Measurements from ENCODE around the gene CASZ1.

DNA sequence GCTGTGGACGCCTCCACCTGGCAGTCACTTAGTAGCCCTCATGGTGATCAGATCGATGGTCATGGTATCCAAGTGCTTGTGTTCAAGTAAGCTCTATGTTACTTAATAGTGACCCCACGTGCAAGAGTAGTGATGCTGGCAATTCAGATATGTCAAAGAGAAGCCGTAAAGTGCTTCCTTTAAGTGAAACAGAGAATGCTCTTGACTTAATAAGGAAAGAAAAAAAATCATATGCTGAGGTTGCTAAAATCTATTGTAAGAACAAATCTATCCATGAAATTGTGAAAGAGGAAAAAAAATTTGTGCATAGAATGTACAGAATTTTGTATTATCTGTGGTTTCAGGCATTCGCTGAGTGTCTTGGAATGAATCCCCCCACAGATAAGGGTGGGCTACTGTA is 207.8 kb downstream of the CASZ1 start:
- TF ChIP-seq YY1 (IDR thresholded peaks at IDR 0.05; ENCODE audit: insufficient read depth, insufficient read length), result no peak
- no peak for TF ChIP-seq ZNF274 (IDR thresholded peaks at IDR 0.05; ENCODE audit: low read depth, low read length)
- no peak for TF ChIP-seq SUZ12 (IDR thresholded peaks at IDR 0.05; ENCODE audit: extremely low read depth, insufficient read depth, insufficient read length)
